Keratinocyte (primary cell): Measurements from ENCODE around the gene MRPS18A. TPM values are rescaled to one million over a fixed set of nuclear protein-coding genes. Genes with fewer than 3 reads are reported as not detected.

Source experiments
- DNase-seq: peaks from one replicate; pipeline ENCODE4 v3.0.0-alpha.2; 2011; ENCODE audit warnings: low read depth, missing footprints, low spot score
- FAIRE-seq: peaks from 2 replicates; lab custom pipeline; 2011; peaks lifted over from hg19 to GRCh38; lab: Jason Lieb, UNC
- H2AFZ ChIP-seq: 2 replicates; pipeline ENCODE4 v1.6.0; 2012; ENCODE audit warnings: low read length, control low read depth, inconsistent platforms; ENCODE audit not compliant: control insufficient read depth
- H3K27ac ChIP-seq: 2 replicates; pipeline ENCODE4 v1.5.1; 2011; ENCODE audit warnings: low read length; ENCODE audit not compliant: control insufficient read depth, insufficient read depth
- H3K27me3 ChIP-seq: 3 replicates; pipeline ENCODE4 v1.6.0; 2011; ENCODE audit warnings: low read length; ENCODE audit not compliant: control insufficient read depth, insufficient read depth; ENCODE audit errors: extremely low read depth
- H3K36me3 ChIP-seq, 2 experiments: 2 replicates in 1 of 2; 3 replicates in 1 of 2; pipeline ENCODE4 v1.5.1; 2011; ENCODE audit warnings: low read length in 2 of 2, mild to moderate bottlenecking in 1 of 2; ENCODE audit not compliant: control insufficient read depth in 2 of 2, insufficient read depth in 2 of 2; ENCODE audit errors: extremely low read depth in 1 of 2
- H3K4me1 ChIP-seq: 3 replicates; pipeline ENCODE4 v1.5.1; 2011; ENCODE audit warnings: low read length; ENCODE audit not compliant: control insufficient read depth, insufficient read depth; ENCODE audit errors: extremely low read depth
- H3K4me2 ChIP-seq: 3 replicates; pipeline ENCODE4 v1.6.0; 2011; ENCODE audit warnings: low read depth, low read length; ENCODE audit not compliant: control insufficient read depth, insufficient read depth; ENCODE audit errors: extremely low read depth
- H3K4me3 ChIP-seq, 3 experiments: fragments of 200-600 bp in 1 of 3; sonication (generic) in 1 of 3; 2 replicates in 2 of 3; 3 replicates in 1 of 3; pipeline ENCODE4 v1.5.1; 2011 to 2016; ENCODE audit warnings: low read length in 3 of 3, mild to moderate bottlenecking in 3 of 3, control low read depth in 2 of 3, inconsistent platforms in 1 of 3, low read depth in 1 of 3, mixed read lengths in 1 of 3, mixed run types in 1 of 3, moderate library complexity in 1 of 3; ENCODE audit not compliant: control insufficient read depth in 2 of 3, insufficient read depth in 2 of 3; ENCODE audit errors: extremely low read depth in 1 of 3
- H3K79me2 ChIP-seq: 2 replicates; pipeline ENCODE4 v1.6.0; 2012; ENCODE audit warnings: low read length; ENCODE audit not compliant: control insufficient read depth, insufficient read depth
- H3K9ac ChIP-seq: 3 replicates; pipeline ENCODE4 v1.6.0; 2011; ENCODE audit warnings: low read length; ENCODE audit not compliant: control insufficient read depth, insufficient read depth; ENCODE audit errors: extremely low read depth
- H3K9me1 ChIP-seq: 3 replicates; pipeline ENCODE4 v1.6.0; 2011; ENCODE audit warnings: low read length; ENCODE audit not compliant: control insufficient read depth, insufficient read depth; ENCODE audit errors: extremely low read depth
- H3K9me3 ChIP-seq: 2 replicates; pipeline ENCODE4 v1.5.1; 2012; ENCODE audit warnings: low read depth, low read length; ENCODE audit not compliant: control insufficient read depth
- H4K20me1 ChIP-seq: 3 replicates; pipeline ENCODE4 v1.6.0; 2011; ENCODE audit warnings: low read length; ENCODE audit not compliant: control insufficient read depth, insufficient read depth; ENCODE audit errors: extremely low read depth
- CTCF ChIP-seq, 3 experiments: IDR thresholded peaks in 1 of 3; conservative IDR thresholded peaks in 1 of 3; optimal IDR thresholded peaks in 1 of 3; 2 replicates in 2 of 3; 3 replicates in 1 of 3; pipeline versions ENCODE3 to v1.5.1; 2011; ENCODE audit warnings: low read length in 3 of 3, mild to moderate bottlenecking in 3 of 3, moderate library complexity in 2 of 3, control low read depth in 1 of 3, inconsistent platforms in 1 of 3; ENCODE audit not compliant: insufficient read depth in 2 of 3; ENCODE audit errors: extremely low read depth in 1 of 3
- EZH2 ChIP-seq: IDR thresholded peaks from one replicate; pipeline ENCODE4 v1.6.1; 2012; ENCODE audit warnings: inconsistent platforms, mild to moderate bottlenecking, low read length, moderate library complexity
- dilution Hi-C: fragments of 300-500 bp; cut with MboI; formaldehyde crosslinking; loops from one replicate; pipeline ENCODE4 v1.7.0; 2020; ENCODE audit warnings: low sequenced_read_pairs; ENCODE audit not compliant: extremely low pct_ligation_motif_present
- polyA plus RNA-seq, 5 experiments: library from polyadenylated mRNA; depleted of rRNA in 3 of 5; stranded (reverse) in 3 of 5; stranded (forward) in 1 of 5; unstranded in 1 of 5; fragments of >200 nt; gene quantifications; 1 replicate in 1 of 5; 2 replicates in 3 of 5; 3 replicates in 1 of 5; pipeline versions ENCODE4 v1.2.1 to v1.2.3, GENCODE V29; 2011 to 2012; ENCODE audit warnings: missing spikeins in 2 of 5, low read depth in 1 of 5, low replicate concordance in 1 of 5

MRPS18A gene
- polyA plus RNA-seq, 1 donor (not counting 4 experiments of a cell fraction or from before 2014, with no cell fraction given) = 48.8 TPM

- Histone ChIP-seq H3K9me1 (peaks cover 2% of the 10 kb centered on the region), H3K9ac (no peak overlapping the region), H3K4me3 (no peak overlapping the region), H3K36me3 (peaks cover 11 to 12% of the 10 kb centered on the region in 2 experiments), H3K4me2 (peak overlapping the region; percentile 12), H2AFZ (no peak overlapping the region), H3K4me1 (peaks cover 25% of the 10 kb centered on the region), H4K20me1 (no peaks in the 10 kb centered on the region), H3K27ac (no peak overlapping the region), H3K9me3 (no peaks in the 10 kb centered on the region), H3K79me2 (no peaks in the 10 kb centered on the region), H3K27me3 (no peaks in the 10 kb centered on the region)
- peak; percentile 78 for FAIRE-seq
- dilution Hi-C loops = no loop called here
- peak in 2 of 3 experiments; percentile 92 to 98 for TF ChIP-seq CTCF (optimal IDR thresholded peaks at IDR 0.05 in 1 of 3, IDR thresholded peaks at IDR 0.05 in 1 of 3, conservative IDR thresholded peaks at IDR 0.05 in 1 of 3; ENCODE audit: extremely low read depth in 1 of 3, insufficient read depth in 2 of 3, low read length in 3 of 3)
- TF ChIP-seq EZH2 = no peak
- DNase-seq = no peak
Observed at GRCh38 chr6:43667245-43668150, 20.1 kb downstream of the MRPS18A start.

GRCh38 chr6:43666196-43666920 is 21.2 kb downstream of the MRPS18A start:
- Histone ChIP-seq H3K4me2 (no peak overlapping the region), H2AFZ (no peak overlapping the region), H3K9me3 (no peaks in the 10 kb centered on the region), H3K27me3 (no peaks in the 10 kb centered on the region), H3K27ac (no peak overlapping the region), H3K4me3 (no peak overlapping the region), H3K9me1 (peaks cover 2% of the 10 kb centered on the region), H3K4me1 (peaks cover 25% of the 10 kb centered on the region), H3K79me2 (no peaks in the 10 kb centered on the region), H4K20me1 (no peaks in the 10 kb centered on the region), H3K36me3 (peaks cover 5% of the 10 kb centered on the region in 2 experiments), H3K9ac (no peak overlapping the region)
- DNase-seq (no peak), FAIRE-seq (no peak)
- dilution Hi-C loops = no loop called here
- TF ChIP-seq EZH2 (no peak), CTCF (optimal IDR thresholded peaks at IDR 0.05 in 1 of 3, IDR thresholded peaks at IDR 0.05 in 1 of 3, conservative IDR thresholded peaks at IDR 0.05 in 1 of 3; ENCODE audit: extremely low read depth in 1 of 3, insufficient read depth in 2 of 3, low read length in 3 of 3) (no peak)
